Activated CD8-positive, alpha-beta memory T cell treated with anti-CD3 and anti-CD28 coated beads, Interleukin-2, amount 50 U/mL, for 24 hours (primary cell): ENCODE results near the gene FLT3.
"Not testable (repeated sequence)": the region's sequence is repeated elsewhere in the genome, so short reads cannot be mapped to it uniquely, and the experiment has no call there.

Experiments used
- DNase-seq: peaks from one replicate; pipeline ENCODE4 v3.0.0-alpha.2; 2020; ENCODE audit errors: extremely low read depth

The FLT3 gene

GRCh38 chr13:27972478-27972820, 127.9 kb downstream of the FLT3 start:
- DNase-seq, result no peak

DNA sequence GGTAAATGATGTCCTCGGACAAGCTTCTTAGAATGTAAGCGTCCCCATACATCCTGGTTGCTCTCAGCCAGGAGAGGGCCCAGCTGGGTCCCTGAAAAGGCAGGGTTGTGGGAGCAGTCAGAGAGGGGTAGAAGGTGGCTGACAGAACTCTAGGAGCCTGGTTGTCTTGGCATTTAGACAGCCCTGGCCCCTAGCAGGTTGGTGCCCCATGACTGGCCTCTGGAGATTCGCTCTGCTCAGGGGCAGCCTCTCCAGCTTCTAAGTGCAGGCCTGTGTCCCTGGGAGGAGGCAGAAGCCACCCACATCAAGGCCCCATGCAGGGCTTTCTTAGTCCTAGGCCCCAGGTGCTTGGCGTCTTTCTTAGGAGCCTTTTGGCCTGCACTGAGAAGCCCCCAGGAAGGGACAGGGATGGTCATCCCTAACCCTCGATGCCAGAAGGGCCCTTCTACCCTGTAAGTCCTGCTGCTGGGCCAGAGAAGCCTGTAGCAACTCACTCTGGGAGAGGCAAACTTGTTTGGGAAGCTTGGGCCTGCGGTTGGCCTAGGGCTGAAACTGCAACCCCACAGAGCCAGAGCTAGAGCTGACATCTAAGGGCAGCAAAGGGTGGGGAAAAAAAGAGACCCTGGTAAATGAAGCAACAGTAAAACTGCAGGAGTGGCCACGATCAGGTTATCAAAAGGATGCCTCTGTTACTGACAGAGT, 128.4 kb downstream of the FLT3 start:
- DNase-seq, result no peak

DNA sequence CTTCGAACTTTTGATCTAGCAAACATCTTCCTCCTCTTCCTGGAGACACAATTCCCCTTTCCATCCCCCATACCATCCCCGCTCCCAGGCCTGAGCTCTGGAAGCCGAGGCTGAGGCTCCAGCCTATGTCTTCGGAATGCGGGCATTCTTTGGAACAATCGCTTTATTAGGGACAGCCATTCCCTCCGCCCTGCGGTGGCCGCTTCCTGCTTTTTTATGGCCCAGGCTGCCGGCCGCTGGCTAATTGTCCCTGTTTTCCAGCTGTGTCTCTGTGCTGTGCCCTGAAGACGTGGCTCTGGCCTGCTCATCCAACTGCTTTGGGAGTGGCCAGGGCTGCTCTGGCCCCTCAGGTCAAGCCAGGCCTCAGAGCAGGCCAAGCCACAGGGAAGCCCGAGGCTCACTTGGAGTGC, 129.1 kb downstream of the FLT3 start:
- DNase-seq, result no peak

GRCh38 chr13:27970382-27971235, 129.8 kb downstream of the FLT3 start:
- DNase-seq, result no peak

DNA sequence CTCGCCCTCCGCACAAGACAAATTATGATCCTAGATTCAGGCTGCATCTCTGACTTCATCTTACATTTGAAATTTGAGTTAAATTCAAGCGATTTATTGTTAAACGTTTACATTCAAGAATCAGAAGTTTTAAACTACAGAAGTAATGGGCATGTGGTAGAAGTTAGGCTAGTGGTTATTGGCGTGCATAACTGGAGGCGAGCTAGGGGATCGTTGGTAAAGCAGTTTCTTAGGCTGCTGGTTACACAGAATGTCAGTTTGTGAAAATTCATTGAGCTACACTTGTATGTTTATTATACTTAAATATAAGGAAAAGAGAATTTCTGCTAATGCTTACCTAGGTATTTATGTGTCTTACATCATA, 130.5 kb downstream of the FLT3 start:
- DNase-seq, result no peak

DNA sequence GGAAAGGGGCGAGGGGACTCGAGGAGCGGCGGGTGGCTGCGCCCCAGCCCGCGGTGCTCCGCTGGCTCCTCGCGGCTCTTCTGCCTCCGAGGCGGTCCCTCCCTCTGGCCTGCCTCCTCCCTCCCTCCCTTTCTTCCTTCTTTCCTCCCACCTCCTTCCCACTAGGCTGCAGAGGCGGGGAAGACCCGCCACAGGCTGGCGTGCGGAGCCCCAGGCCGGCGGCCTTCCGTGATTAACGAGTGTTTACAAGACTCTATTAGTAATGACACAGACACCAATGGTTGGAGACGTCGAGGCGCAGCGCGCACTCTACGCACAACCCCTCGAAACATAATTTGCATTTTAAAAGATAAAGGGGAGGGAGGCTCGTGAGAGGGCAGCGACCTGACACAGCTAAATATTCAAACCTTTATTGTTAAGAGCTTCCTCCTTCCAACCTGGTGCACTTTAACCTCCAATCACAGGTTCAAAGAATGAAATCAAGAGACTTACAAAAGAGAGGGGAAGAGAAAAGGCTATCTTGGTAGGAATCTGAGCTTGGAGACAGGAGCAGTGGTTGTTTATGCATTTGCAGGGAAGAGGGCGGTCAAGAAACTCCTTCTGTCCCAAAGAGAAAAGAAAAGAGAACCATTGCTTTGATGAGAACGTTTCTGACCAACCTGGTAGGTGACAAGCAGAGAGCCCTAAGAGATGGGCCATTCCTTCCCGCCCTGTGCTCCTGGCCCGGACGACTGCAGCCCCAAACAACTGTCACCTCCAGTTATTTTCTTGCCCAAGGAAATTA, 131.1 kb downstream of the FLT3 start, which contains the start of gene CDX2:
Gene CDX2 (minus strand): TSS at position 234 of the 784 bp plus-strand sequence. CDS start 309 bp downstream, outside the sequence.
- no peak for DNase-seq

- no peak for DNase-seq
Measured at GRCh38 chr13:27968316-27969081, 131.9 kb downstream of the FLT3 start.

- DNase-seq, result no peak
Measured at GRCh38 chr13:27967736-27968315, 132.6 kb downstream of the FLT3 start.

- DNase-seq, result no peak
Measured at GRCh38 chr13:27967203-27967735, 133.1 kb downstream of the FLT3 start.

DNA sequence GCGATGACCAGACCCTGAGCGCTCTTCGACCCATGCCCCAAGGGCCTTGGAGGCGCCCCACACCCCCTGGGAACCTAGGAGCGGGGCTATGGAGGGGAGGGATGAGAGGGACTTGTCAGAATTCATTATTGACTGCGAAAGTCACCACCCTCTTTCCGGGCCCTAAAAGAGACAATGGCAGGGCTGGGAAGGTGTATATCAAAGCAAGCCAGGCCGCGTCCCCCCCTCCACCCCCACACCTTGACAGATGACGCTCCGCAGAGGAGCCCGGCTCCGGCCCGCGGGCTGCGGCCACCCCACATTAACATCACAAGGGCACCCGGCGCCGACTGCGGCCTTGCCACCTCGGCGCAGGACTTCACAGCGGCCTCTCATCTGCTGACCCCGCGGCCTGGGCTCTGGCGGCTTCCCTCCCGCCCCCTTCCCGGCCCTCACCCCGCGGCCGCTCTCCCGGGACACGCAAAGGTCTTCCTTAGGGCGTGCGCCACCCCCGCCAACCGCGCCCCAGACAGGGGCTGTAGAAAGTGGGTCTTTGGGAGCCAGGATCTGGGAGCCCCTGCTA, 133.7 kb downstream of the FLT3 start:
- no peak for DNase-seq

- DNase-seq, result no peak
Measured at GRCh38 chr13:27965740-27966640, 134.4 kb downstream of the FLT3 start.

- no peak for DNase-seq
Measured at GRCh38 chr13:27965343-27965739, 135.0 kb downstream of the FLT3 start.

DNA sequence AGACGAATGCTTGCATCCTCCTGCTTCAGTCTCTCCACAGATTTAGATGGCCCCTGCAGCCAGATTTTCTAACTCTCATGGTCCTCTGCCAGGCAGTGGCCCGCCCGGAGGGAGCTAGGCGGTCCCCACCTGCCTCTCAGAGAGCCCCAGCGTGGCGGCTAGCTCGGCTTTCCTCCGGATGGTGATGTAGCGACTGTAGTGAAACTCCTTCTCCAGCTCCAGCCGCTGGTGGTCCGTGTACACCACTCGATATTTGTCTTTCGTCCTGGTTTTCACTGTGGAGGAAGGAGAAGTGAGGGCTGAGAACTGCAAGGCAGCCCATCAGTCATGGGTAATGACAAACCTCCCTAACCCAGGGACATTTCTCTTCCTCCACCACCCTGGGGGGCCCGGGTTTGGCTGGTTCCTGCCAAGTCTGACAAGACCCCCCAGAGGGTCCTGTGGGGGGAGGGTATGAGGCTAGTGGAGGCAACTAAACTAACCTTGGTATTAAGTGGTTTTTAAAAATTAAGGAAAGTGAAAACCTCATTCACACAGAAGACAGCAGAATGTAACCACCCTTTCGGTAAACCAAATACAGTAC, 135.5 kb downstream of the FLT3 start:
- DNase-seq, result no peak

DNA sequence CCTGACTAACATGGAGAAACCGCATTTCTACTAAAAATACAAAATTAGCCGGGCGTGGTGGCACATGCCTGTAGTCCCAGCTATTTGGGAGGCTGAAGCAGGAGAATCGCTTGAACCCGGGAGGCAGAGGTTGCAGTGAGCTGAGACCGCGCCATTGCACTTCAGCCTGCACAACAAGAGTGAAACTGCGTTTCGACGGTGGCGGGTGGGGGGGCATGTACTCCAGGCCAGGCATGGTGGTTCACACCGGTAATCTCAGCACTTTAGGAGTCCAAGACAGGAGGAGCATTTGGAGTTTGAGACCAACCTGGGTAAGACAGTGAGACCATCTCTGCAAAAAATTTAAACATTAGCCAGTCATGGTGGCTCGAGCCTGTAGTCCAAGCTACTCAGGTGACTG, 136.2 kb downstream of the FLT3 start:
- DNase-seq, result not testable (repeated sequence)

DNA sequence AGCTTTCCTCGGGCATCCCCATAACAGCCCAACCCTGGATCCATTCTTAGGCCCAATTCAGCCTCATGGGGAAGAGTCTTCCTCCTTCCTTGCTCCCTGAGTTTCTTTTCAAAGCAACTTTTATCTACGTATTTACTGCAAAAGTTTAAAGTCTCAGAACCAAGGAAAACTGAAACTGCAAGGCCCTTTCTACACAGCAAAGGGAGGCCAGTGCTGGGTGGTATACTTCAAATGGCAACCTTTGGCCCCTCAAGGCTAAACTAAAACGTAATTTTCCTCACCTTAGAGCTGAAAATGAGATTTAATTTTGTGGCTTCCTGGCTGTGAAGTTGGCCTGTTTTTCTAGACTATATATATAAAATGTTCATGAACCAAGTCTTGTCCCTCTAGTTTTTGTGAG, 136.9 kb downstream of the FLT3 start:
- no peak for DNase-seq

GRCh38 chr13:27962982-27963381, 137.4 kb downstream of the FLT3 start:
- no peak for DNase-seq

- DNase-seq, result no peak
Measured at GRCh38 chr13:27962128-27962841, 138.1 kb downstream of the FLT3 start.

DNA sequence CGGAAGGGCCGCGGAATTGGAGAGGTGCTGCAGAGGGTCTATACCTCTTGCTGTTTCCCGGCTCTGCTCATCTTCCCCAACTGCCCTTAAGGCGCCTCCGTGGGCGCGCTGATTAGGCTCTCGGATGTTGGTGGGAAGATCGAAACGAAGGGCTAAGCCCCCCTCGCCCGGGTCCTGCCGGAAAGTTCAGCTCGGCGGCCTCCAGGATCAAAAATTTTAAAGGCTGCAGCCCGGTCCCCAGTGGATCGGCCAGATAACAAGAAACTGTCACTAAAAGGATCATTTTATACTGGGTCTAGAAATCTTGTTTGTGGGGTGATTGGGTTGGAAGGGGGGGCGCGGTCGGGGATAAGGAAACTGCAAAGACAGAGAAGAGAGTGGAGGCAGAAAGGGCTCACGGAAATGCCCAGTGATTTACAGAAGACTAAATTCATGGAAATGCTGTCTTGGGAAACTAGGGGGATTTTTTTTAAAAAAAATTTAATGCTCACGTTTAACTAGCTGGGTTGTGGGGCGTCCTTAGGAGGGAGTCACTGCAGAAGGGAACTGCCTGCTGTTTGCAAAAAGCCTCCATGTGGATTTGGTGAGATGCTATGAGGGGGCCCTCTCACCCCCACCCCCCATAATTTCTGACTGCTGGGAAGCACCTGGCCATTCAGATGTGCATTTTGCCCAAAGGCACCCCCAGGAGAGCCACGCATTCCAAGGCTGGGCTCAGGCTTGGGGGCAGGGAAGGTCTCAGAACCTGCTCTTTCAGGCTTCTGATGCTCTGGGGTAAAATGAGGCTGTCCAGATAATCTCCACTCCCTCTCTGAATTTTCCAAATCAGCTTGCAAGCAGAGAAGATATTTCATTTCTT, 138.9 kb downstream of the FLT3 start:
- DNase-seq, result no peak
